Coronary artery (tissue), 2 donors: ENCODE data around the gene APOBEC3H.
"Not testable (repeated sequence)": the region's sequence is repeated elsewhere in the genome, so short reads cannot be mapped to it uniquely, and the experiment has no call there.

ENCODE experiments used
- DNase-seq: peaks from one replicate; pipeline ENCODE4 v3.0.0-alpha.2; 2017; ENCODE audit warnings: low spot score
- H3K27ac ChIP-seq, 2 donors: fragments of 200-600 bp; sonication (generic); one replicate each; pipeline ENCODE4 v1.5.1; 2016 to 2019
- H3K4me3 ChIP-seq: fragments of 200-600 bp; sonication (generic); 2 replicates; pipeline ENCODE4 v1.5.1; 2016; ENCODE audit warnings: mild to moderate bottlenecking, moderate library complexity
- TF ChIP-seq, protein P1 (sequence below): fragments of 200-600 bp; sonication (generic); IDR thresholded peaks from one replicate; pipeline ENCODE4 v1.5.1; 2019; ENCODE audit warnings: antibody characterized with exemption

Gene APOBEC3H

DNA sequence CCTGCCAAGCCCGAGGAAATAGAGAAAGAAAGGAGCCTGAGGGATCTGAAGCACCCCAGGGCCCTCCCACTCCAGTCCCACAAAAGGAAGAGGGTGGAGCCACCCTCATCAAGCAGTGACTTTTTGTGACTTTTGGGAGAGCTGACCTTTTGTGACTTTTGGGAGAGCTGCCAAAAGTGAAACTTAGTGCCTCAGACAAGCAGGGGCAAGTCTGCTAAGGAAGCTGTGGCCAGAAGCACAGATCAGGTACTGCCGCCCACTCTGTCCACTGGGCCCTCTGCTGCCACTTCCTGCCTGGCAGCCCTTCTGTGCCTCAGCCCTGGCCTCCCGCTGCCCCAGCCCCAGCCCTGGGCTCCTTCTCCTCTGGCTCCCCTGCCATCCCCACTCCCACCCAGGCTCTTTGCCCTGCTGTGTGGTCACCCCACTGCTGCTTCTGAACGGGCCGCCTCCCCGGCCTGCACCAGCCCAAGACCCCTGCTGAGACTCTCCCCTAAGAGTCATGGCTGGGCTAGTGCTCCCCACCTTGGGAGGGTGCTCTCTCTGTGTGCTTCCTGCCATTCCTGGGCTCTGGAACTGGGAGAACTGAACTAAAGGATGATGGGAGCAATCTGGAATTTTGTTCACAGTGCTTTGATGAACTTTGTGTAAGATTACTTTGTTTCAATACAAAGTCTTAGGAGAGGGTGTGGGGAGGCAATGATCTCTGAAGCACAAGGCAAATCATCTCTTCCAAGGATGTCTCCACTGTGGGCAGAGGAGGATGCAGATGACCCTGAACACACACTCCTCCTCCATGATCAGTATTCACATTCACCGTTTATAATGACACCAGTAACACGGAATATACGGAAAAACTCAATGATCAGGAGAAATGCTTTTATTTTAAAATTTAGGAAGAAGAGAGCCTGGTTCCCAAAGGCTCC is at the start of gene APOBEC3H:
Gene APOBEC3H, plus strand, starts transcription at position 147 of the 923 bp plus-strand sequence. CDS start 3,035 bp downstream, outside the sequence.
- TF ChIP-seq, protein P1, sequence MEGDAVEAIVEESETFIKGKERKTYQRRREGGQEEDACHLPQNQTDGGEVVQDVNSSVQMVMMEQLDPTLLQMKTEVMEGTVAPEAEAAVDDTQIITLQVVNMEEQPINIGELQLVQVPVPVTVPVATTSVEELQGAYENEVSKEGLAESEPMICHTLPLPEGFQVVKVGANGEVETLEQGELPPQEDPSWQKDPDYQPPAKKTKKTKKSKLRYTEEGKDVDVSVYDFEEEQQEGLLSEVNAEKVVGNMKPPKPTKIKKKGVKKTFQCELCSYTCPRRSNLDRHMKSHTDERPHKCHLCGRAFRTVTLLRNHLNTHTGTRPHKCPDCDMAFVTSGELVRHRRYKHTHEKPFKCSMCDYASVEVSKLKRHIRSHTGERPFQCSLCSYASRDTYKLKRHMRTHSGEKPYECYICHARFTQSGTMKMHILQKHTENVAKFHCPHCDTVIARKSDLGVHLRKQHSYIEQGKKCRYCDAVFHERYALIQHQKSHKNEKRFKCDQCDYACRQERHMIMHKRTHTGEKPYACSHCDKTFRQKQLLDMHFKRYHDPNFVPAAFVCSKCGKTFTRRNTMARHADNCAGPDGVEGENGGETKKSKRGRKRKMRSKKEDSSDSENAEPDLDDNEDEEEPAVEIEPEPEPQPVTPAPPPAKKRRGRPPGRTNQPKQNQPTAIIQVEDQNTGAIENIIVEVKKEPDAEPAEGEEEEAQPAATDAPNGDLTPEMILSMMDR: no peak
- H3K4me3 ChIP-seq: no peak within 1 kb of the TSS
- peak within 1 kb of the TSS in 1 of 2 donors; percentile 37 for H3K27ac ChIP-seq
- no peak for DNase-seq

DNA sequence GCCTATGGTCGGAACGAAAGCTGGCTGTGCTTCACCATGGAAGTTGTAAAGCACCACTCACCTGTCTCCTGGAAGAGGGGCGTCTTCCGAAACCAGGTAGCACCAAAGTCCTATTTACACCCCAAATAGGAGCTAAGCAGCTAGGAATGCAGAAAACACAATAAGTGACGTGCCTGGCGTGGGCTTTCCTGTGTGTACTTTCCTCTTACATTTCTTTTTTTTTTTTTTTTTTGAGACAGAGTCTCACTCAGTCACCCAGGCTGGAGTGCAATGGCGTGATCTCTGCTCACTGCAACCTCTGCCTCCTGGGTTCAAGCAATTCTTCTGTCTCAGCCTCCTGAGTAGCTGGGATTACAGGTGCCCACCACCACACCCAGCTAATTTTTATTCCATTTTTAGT is 47.6 kb upstream of the APOBEC3H start:
- not testable (repeated sequence) for H3K27ac ChIP-seq, H3K4me3 ChIP-seq, DNase-seq

DNA sequence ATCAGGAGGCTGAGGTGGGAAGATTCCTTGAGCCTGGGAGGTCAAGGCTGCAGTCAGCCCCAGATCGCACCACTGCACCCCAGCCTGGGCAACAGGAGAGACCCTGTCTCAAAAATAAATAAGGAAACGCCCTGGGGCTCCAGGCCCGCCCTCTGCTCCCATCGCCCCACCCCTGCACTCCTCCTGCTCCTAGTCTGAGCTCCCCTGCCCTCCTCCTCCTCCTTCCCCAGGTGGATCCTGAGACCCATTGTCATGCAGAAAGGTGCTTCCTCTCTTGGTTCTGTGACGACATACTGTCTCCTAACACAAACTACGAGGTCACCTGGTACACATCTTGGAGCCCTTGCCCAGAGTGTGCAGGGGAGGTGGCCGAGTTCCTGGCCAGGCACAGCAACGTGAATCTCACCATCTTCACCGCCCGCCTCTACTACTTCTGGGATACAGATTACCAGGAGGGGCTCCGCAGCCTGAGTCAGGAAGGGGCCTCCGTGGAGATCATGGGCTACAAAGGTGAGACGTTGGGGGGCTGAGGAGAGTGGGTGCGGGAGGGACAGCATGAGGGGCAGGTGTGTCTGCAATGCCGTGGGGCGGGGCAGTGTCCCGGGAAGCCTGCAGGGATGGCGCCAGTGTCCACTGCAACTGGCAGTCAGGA is 45.1 kb upstream of the APOBEC3H start:
- H3K27ac ChIP-seq, H3K4me3 ChIP-seq, DNase-seq: not testable (repeated sequence)

DNA sequence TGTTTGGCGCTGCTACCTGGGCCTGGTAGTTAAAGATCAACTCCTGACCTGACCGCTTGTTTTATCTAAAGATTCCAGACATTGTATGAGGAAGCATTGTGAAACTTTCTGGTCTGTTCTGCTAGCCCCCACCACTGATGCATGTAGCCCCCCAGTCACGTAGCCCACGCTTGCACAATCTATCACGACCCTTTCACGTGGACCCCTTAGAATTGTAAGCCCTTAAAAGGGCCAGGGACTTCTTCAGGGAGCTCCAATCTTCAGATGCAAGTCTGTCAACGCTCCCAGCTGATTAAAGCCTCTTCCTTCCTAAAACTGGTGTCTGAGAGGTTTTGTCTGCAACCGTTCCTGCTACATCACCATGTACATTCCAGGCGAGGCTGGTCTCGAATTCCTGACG is 41.4 kb upstream of the APOBEC3H start:
- DNase-seq: no peak
- Histone ChIP-seq H3K4me3 (no peak overlapping the region), H3K27ac (no peak overlapping the region)
- TF ChIP-seq, protein P1: no peak

DNA sequence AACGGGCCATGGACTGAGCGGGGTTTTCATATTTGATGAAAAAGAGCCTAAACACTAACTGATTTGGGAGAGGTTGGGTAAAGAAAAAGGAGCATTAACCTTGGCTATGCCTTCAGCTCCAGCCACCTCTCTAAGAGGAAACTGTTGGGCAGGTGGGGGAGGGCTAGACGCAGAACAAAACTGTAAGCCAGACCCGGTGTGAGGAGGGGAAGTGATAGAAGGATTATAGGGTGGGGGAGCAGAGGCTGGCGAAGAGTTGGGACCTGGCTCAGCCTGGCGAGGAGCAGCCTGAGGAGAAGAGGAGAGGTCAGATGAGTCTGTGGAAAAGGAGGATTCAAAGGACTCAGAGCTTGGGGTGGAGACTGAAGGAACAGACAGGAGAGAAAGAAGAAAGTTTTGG is 35.8 kb upstream of the APOBEC3H start:
- not testable (repeated sequence) for DNase-seq, H3K4me3 ChIP-seq, H3K27ac ChIP-seq

DNA sequence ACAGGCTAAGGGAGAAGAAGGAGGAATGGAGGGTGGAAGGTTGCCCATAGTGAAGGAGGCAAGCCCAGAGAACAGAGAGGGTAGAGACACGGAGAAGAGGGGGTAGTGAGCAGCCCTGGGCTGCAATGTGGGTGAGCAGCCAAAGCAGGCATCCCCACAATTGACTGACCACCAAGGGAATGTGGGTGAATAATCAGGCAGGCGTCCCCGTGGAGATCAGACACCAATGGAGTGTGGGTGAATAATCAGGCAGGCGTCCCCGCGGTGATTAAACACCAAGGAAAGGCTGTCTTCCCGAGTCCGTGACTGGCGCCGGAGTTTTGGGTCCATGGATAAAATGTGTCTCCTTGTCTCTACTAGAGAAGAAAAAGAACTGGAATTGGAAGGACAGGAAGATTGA is 35.1 kb upstream of the APOBEC3H start:
- H3K4me3 ChIP-seq, H3K27ac ChIP-seq, DNase-seq: not testable (repeated sequence)

DNA sequence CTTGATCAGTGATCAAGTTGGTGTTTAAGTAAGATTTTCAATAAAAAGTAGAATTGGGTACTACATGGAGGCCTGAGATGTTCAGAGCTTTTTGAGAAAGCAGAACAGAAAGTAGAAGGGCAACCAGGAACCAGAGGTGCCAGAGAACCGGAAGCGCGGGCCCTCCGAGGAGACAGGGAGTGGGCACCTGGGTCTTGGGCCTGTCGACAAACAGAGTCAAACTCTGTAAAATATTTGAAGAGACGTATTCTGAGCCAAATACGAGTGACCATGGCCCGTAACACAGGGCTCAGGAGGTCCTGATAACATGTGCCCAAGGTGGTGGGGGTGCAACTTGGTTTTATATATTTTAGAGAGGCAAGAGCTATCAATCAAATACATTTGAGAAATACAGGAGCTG is 33.1 kb upstream of the APOBEC3H start:
- not testable (repeated sequence) for DNase-seq, H3K27ac ChIP-seq, H3K4me3 ChIP-seq

DNA sequence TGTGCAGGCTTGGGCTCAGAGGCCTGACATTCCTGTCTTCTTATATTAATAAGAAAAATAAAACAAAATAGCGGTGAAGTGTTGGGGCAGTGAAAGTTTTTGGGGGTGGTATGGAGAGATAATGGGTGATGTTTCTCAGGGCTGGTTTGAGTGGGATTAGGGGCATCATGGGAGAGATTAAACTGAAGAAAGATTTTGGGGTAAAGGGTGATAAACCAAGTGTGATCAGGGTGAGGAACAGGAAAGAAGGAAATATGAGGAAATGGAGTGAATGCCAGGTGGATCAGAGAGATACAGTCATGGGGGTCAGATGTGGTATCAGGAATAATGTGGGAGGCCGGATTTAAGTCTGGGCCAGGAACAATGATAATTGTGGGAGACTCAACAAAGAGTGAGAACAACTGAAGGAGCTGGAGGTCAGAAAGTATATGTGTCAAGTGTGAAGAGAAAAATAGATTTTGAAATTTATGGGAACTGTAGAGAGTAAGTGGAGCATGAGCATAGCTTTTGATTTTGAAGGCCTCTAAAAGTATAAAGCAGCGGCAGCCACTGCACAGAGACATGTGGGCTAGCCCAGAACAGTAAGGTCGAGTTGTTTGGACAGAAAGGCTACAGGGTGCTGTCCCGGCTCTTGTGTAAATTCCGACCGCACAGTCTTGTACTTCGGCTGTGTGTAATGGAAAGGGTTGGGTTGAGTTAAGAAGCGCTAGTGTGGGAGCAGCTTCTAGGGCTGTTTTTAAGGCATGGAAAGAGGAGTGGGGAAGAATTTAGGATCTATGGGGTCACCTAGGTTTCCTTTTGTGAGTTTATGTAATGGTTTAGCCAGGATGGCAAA is 30.4 kb upstream of the APOBEC3H start:
- not testable (repeated sequence) for DNase-seq, H3K27ac ChIP-seq, H3K4me3 ChIP-seq

DNA sequence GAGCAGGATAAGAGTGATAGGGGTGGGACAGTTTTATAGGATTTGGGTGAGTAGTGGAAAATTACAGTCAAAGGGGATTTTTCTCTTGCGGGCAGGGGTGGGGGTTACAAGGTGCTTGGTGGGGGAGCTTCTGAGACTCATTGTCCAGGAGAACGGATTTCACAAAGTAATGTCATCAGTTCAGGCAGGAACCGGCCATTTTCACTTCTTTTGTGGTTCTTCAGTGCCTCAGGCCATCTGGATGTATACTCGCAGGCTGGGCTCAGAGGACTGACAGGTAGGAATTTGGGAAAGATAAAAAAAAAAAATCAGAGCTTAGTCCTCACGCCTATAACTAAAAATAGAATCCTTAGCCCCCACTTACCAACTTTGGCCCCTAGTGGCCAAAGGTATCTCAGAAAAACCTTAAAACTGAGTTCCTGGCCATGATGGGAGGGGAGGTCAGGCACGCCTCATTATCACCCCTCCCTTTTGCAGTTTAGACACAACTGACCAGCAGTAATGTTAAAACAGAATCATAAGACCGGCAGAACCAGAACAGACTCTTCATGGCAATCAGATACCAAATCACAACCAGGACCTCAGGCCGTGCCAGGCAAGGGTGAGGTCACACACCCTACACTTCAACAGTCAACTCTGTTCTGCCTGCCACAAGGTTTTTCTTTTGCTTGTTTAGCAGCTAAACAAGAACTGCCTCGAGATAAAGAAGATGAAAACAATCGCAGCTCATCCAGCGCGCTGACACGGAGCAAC is 28.8 kb upstream of the APOBEC3H start:
- TF ChIP-seq, protein P1: no peak
- no peak for DNase-seq
- Histone ChIP-seq H3K27ac (no peak overlapping the region), H3K4me3 (no peak overlapping the region)
